ENCODE data around the gene CD83. TPM values are rescaled to one million over a fixed set of nuclear protein-coding genes. Genes with fewer than 3 reads are reported as not detected.

The CD83 gene
- total RNA-seq, 1 donor from 2014 or later: 0.11 TPM

Other genes with a start within 250 kb of the CD83 start
- gene RNF182, start 192.8 kb upstream of the CD83 start, total RNA-seq: 3.0 TPM

All from ascending aorta (tissue), 1 donor.